ENCODE results near the gene C10orf71.

Gene C10orf71

DNA sequence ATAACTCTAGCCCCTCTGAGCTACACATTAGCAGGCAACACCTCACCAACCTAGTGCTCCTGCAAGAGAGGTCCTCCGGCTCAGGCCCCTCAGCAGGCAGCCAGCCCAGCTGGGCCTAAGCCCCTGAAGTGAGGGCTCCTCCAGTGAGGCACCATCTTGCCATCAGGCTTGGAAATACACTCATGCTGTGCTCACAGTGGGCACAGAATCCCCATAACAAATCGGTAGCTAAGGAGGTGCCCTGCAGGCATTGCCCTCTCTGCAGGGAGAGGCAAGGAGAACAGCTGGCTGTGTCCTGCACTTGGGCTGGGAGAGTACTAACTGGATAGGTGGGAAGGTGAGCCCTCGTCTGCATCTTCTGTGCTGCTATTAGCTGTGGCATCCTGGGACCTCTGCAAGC lies 3.7 kb upstream of the C10orf71 start:
- DNase-seq (ENCODE audit: extremely low spot score), result no peak
- ChIA-PET CTCF (interaction anchor here (1.4 to 1.5 kb wide), 2 partner anchors 12 to 25 kb away, joined by 4 to 6 read pairs; no protein-coding TSS in a partner anchor), POLR2A (no interaction called here)
- TF ChIP-seq CTCF (IDR thresholded peaks at IDR 0.05; ENCODE audit: control extremely low read depth, extremely low read depth, low read depth, missing control alignments), result no peak

DNA sequence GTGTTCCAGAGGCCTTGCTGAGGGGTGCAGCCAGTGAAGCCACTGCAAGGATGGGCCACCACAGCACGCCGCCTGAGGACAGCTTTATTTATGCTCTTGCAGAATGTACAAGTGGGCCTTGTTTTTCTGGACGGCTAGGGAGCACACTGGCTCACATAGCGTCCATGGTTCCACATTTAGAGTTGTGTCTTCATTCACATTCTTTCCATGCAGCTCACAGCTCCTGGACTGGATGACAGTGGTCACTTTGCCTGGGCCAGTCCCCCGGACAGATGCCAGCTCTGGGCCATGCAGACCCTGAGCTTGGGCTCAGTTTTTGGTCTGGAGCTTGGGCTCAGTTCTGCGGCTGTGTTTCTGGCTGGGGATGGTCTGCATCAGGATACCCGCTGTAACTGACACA lies 2.6 kb upstream of the C10orf71 start:
- DNase-seq (ENCODE audit: extremely low spot score), result no peak
- no peak for TF ChIP-seq CTCF (IDR thresholded peaks at IDR 0.05; ENCODE audit: control extremely low read depth, extremely low read depth, low read depth, missing control alignments)
- CTCF ChIA-PET, result interaction anchor here (1.2 to 1.5 kb wide), 4 partner anchors 11 to 239 kb away, joined by 3 to 6 read pairs (median 4); no protein-coding TSS in a partner anchor
- POLR2A ChIA-PET, result no interaction called here

- ChIA-PET POLR2A (no interaction called here), CTCF (interaction anchor here (1.2 to 1.5 kb wide), 4 partner anchors 11 to 239 kb away, joined by 3 to 6 read pairs (median 4); no protein-coding TSS in a partner anchor)
- no peak for TF ChIP-seq CTCF (IDR thresholded peaks at IDR 0.05; ENCODE audit: control extremely low read depth, extremely low read depth, low read depth, missing control alignments)
- no peak for DNase-seq (ENCODE audit: extremely low spot score)
Measured at GRCh38 chr10:49296836-49297235, 2.1 kb upstream of the C10orf71 start.

GRCh38 chr10:49297818-49298670 lies 926 bp upstream of the C10orf71 start:
- TF ChIP-seq CTCF (IDR thresholded peaks at IDR 0.05; ENCODE audit: control extremely low read depth, extremely low read depth, low read depth, missing control alignments), result no peak
- POLR2A ChIA-PET, result no interaction called here
- DNase-seq (ENCODE audit: extremely low spot score), result no peak
- CTCF ChIA-PET, result no interaction called here

- ChIA-PET POLR2A (no interaction called here), CTCF (no interaction called here)
- no peak for DNase-seq (ENCODE audit: extremely low spot score)
- no peak for TF ChIP-seq CTCF (IDR thresholded peaks at IDR 0.05; ENCODE audit: control extremely low read depth, extremely low read depth, low read depth, missing control alignments)
Measured at GRCh38 chr10:49298671-49298982, 343 bp upstream of the C10orf71 start.

GRCh38 chr10:49299816-49300139 lies 808 bp downstream of the C10orf71 start:
- CTCF ChIA-PET, result interaction anchor here (0.8 to 1.0 kb wide), 2 partner anchors 10 to 643 kb away, joined by 3 read pairs; no protein-coding TSS in a partner anchor

More at GRCh38 chr10:49299816-49300139, 808 bp downstream of the C10orf71 start:
- POLR2A ChIA-PET, result no interaction called here
- DNase-seq (ENCODE audit: extremely low spot score), result peak; percentile 33
- no peak for TF ChIP-seq CTCF (IDR thresholded peaks at IDR 0.05; ENCODE audit: control extremely low read depth, extremely low read depth, low read depth, missing control alignments)

Data from GM10248 (cell line).